GM06990 (cell line): ENCODE measurements around the gene NDUFA3.

Experiments used
- DNase-seq: peaks from one replicate; pipeline ENCODE4 v3.0.0-alpha.2; 2011; ENCODE audit not compliant: insufficient read length; ENCODE audit errors: extremely low read depth
- H3K27me3 ChIP-seq: replicated peaks from 2 replicates; pipeline ENCODE4 v1.6.0; 2011; ENCODE audit warnings: low read length; ENCODE audit not compliant: control insufficient read depth, insufficient read depth
- H3K36me3 ChIP-seq: 2 replicates; pipeline ENCODE4 v1.5.1; 2011; ENCODE audit warnings: low read length; ENCODE audit not compliant: control insufficient read depth, insufficient read depth
- H3K4me3 ChIP-seq: replicated peaks from 2 replicates; pipeline ENCODE4 v1.5.1; 2011; ENCODE audit warnings: low read depth, mild to moderate bottlenecking, control low read depth, low read length
- CTCF ChIP-seq: IDR thresholded peaks from 2 replicates; pipeline ENCODE4 v1.5.1; 2011; ENCODE audit warnings: low read length, control low read depth, mild to moderate bottlenecking, inconsistent platforms; ENCODE audit not compliant: insufficient read depth, poor library complexity, severe bottlenecking

Gene NDUFA3

GRCh38 chr19:54127688-54128440, 25.2 kb downstream of the NDUFA3 start:
- TF ChIP-seq CTCF, result no peak
- Histone ChIP-seq H3K4me3 (no peak overlapping the region), H3K36me3 (peaks cover 43% of the 10 kb centered on the region), H3K27me3 (no peaks in the 10 kb centered on the region)
- no peak for DNase-seq

GRCh38 chr19:54128441-54128725, 25.7 kb downstream of the NDUFA3 start:
- Histone ChIP-seq H3K36me3 (peaks cover 39% of the 10 kb centered on the region), H3K4me3 (no peak overlapping the region), H3K27me3 (no peaks in the 10 kb centered on the region)
- DNase-seq, result no peak
- TF ChIP-seq CTCF, result no peak

GRCh38 chr19:54128796-54129616, 26.4 kb downstream of the NDUFA3 start:
- no peak for DNase-seq
- Histone ChIP-seq H3K4me3 (no peak overlapping the region), H3K27me3 (no peaks in the 10 kb centered on the region), H3K36me3 (peaks cover 34% of the 10 kb centered on the region)
- no peak for TF ChIP-seq CTCF

- Histone ChIP-seq H3K4me3 (no peak overlapping the region), H3K36me3 (peaks cover 29% of the 10 kb centered on the region), H3K27me3 (no peaks in the 10 kb centered on the region)
- no peak for TF ChIP-seq CTCF
- no peak for DNase-seq
Measured at GRCh38 chr19:54129617-54129996, 27.0 kb downstream of the NDUFA3 start.

GRCh38 chr19:54133312-54133956, 30.8 kb downstream of the NDUFA3 start:
- no peaks in the 10 kb centered on the region for H3K27me3 ChIP-seq
- DNase-seq, result no peak
- no peak for TF ChIP-seq CTCF
- no peak overlapping the region for H3K4me3 ChIP-seq
- H3K36me3 ChIP-seq, result peaks cover 17% of the 10 kb centered on the region
